Measurements from ENCODE around the gene COMT.

The COMT gene

DNA sequence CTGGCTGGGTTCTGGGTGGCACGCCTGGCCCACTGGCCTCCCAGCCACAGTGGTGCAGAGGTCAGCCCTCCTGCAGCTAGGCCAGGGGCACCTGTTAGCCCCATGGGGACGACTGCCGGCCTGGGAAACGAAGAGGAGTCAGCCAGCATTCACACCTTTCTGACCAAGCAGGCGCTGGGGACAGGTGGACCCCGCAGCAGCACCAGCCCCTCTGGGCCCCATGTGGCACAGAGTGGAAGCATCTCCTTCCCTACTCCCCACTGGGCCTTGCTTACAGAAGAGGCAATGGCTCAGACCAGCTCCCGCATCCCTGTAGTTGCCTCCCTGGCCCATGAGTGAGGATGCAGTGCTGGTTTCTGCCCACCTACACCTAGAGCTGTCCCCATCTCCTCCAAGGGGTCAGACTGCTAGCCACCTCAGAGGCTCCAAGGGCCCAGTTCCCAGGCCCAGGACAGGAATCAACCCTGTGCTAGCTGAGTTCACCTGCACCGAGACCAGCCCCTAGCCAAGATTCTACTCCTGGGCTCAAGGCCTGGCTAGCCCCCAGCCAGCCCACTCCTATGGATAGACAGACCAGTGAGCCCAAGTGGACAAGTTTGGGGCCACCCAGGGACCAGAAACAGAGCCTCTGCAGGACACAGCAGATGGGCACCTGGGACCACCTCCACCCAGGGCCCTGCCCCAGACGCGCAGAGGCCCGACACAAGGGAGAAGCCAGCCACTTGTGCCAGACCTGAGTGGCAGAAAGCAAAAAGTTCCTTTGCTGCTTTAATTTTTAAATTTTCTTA is 27.8 kb downstream of the COMT start:
- H3K4me3 ChIP-seq (ENCODE audit: low read depth, low read length): no peak overlapping the region
- TF ChIP-seq, protein P1, sequence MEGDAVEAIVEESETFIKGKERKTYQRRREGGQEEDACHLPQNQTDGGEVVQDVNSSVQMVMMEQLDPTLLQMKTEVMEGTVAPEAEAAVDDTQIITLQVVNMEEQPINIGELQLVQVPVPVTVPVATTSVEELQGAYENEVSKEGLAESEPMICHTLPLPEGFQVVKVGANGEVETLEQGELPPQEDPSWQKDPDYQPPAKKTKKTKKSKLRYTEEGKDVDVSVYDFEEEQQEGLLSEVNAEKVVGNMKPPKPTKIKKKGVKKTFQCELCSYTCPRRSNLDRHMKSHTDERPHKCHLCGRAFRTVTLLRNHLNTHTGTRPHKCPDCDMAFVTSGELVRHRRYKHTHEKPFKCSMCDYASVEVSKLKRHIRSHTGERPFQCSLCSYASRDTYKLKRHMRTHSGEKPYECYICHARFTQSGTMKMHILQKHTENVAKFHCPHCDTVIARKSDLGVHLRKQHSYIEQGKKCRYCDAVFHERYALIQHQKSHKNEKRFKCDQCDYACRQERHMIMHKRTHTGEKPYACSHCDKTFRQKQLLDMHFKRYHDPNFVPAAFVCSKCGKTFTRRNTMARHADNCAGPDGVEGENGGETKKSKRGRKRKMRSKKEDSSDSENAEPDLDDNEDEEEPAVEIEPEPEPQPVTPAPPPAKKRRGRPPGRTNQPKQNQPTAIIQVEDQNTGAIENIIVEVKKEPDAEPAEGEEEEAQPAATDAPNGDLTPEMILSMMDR (IDR thresholded peaks at IDR 0.05; ENCODE audit: control insufficient read depth, extremely low read depth, insufficient read depth): no peak
- no peak for DNase-seq (ENCODE audit: low read depth)

DNA sequence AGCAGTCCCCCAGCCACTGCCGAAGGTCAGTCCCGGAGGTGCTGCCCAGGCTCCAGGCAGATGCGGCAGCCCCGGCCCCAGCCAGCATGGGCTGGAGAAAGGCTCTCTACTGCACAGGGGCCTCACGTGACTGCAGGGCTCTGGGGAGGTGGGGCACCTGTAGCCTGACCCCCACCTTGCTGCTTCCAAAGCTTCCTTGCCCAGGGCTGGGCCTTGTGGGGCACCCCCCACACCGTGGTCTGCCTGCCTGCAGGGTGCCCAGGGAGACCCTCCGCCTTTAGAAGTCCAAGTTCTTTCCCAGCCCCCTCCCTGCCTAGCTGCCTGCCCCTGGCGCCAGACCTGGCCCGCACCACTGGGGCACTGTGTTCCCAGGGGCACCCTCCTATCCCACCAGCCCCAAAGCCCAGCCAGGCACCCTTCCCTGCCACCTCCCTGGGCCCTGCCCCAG is 28.5 kb downstream of the COMT start:
- DNase-seq (ENCODE audit: low read depth): no peak
- H3K4me3 ChIP-seq (ENCODE audit: low read depth, low read length): no peak overlapping the region
- TF ChIP-seq, protein P1 (IDR thresholded peaks at IDR 0.05; ENCODE audit: control insufficient read depth, extremely low read depth, insufficient read depth): no peak

DNA sequence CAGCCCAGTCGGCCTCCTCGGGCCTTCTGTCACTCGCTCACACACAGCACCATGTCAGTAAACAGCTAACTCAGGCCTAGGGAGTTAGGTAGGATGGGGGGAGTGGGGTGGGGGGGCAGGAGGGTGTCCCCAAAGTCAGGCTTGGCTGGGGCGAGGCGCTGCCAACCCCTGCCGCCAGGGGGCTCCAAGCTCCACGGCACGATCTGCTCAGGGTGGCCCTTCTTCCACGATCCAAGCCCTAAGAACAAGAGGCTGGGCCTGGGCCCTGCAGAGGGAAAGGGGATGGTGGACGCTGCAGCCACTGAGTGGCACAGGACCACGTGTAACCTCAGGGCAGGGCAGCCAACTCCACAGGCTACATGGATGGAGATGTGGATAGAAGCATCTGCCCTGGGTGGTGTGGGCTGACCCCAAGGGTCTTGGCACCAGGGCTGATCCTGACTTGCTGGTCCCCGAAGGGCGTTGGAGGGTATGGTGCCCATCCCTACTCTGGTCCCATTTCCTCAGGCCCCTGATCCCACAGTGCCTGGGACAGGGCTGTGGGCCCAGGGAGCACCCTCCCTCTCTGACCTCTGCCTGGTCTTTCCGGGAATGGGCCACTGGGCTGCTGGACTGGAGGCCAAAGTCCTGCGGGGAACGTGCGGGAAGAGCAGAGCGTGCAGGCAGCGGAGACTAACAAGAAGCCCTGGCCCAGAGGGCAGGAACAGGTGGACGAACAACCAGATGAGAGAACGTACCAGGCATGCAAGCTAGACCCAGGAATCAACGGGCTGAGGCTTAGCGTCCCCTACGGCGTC is 29.1 kb downstream of the COMT start:
- TF ChIP-seq, protein P1 (IDR thresholded peaks at IDR 0.05; ENCODE audit: control insufficient read depth, extremely low read depth, insufficient read depth): peak; percentile 88
- DNase-seq (ENCODE audit: low read depth): no peak
- no peak overlapping the region for H3K4me3 ChIP-seq (ENCODE audit: low read depth, low read length)

DNA sequence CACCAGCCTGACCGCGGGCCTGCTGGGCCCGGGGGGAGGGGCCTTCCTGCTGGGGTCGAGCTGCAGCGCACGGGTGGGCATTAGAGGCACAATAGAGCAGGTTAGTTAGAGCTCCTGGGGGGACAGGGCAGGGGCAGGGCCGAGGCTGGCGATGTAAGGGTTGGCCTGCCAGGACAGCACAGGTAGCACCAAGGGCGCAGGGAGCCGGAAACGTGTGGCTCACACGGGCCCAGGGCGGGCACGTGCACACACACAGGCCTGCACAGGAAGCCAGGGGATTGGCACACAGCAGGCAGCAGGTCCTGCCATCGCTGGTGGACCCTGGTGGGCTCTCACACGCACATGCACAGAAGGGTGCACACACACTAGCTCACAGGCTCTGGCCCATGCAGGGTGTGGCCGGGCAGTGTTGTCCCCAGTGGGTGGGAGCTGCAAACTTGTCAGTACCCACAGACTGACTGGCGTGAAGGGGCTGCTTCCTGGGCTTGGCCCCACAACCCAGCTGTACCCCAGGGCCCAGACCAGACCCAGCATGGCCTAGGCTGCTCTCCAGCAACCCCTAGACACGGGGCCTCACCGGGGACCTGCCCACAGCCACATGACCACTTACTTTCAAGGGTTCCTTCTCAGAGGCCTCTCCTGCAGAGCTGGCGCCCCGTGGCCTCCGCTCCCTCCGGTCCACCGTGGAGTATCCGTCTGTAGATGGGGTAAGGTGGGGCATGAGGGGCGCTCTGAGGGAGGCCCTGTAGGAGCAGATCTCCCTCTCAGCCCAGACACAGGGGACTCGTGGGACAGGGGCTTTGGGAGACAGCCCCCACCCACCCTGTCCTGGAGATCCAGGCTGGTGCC is 29.9 kb downstream of the COMT start:
- TF ChIP-seq, protein P1 (IDR thresholded peaks at IDR 0.05; ENCODE audit: control insufficient read depth, extremely low read depth, insufficient read depth): no peak
- no peak for DNase-seq (ENCODE audit: low read depth)
- no peak overlapping the region for H3K4me3 ChIP-seq (ENCODE audit: low read depth, low read length)

DNA sequence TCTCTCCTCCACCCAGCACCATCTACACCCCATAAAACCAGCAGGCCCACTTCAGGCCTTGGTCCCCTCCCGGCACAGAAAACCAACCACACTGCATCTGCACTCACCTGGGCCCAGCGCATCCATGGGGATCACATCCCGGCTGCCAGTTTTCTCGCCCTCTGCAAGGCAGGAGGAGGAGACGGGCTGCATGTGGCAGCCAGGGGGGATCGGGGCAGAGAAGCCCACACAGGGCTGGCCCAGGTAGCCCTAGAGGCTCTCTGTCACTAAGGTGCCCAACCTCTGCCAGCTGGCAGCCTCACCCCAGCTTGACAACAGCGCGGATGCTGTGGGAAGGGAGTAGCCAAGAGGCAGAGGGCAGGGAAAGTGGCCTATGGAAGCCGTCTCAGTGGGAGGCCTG is 30.7 kb downstream of the COMT start:
- H3K4me3 ChIP-seq (ENCODE audit: low read depth, low read length): no peak overlapping the region
- TF ChIP-seq, protein P1 (IDR thresholded peaks at IDR 0.05; ENCODE audit: control insufficient read depth, extremely low read depth, insufficient read depth): no peak
- DNase-seq (ENCODE audit: low read depth): no peak

DNA sequence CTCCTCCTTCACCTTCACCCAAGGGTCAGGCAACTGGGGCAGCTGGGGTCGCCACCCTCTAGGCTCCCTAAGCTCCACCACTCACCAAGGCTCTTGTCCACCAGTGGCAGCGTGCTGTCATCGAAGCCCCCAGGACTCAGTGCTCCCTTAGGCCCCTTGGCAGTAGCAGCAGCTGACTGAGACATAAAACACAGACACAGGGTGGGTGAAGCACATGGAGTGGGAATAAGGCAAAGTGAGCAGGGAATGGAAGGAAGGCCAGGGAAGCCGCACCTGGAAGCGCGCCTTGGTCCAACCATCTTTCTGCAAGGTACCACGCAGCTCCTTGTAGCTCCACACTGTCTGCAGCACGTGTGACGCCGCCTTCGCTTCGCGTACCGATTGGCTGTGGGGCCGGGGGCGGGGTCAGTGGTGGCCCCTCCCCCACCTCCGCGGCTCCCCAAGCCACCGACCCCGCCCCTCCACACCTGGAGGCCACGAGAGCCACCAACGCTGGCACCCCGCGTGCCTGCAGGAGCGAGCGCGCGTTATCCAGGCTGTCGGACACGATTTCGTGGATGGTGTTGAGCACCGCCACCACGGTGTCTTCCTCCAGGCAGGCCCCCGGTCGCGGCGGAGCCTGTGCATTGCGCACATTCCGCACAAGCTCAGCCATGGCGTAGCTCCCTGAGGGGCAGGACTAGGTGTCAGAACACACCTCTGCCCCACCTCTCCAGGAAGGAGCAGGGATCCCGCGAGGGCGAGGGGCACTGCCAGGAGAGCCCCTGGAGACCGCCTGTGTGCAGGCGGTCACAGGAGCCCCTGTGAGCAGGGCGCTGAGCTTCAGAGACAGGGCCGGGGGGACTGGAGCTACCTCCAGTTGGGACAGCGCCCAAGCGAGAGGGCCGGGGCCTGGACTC is 31.3 kb downstream of the COMT start:
- no peak overlapping the region for H3K4me3 ChIP-seq (ENCODE audit: low read depth, low read length)
- TF ChIP-seq, protein P1 (IDR thresholded peaks at IDR 0.05; ENCODE audit: control insufficient read depth, extremely low read depth, insufficient read depth): no peak
- DNase-seq (ENCODE audit: low read depth): no peak
